Measurements from ENCODE around the gene RLN1.
"Not testable (repeated sequence)": the region's sequence is repeated elsewhere in the genome, so short reads cannot be mapped to it uniquely, and the experiment has no call there.

DNA sequence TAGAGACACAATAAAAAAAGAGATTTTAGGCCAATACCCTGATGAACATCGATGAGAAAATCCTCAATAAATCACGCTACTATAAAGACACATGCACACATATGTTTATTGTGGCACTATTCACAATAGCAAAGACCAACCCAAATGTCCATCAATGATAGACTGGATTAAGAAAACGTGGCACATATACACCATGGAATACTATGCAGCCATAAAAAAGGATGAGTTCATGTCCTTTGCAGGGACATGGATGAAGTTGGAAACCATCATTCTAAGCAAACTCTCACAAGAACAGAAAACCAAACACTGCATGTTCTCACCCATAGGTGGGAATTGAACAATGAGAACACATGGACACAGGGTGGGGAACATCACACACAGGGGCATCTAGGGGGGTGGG is 8.4 kb downstream of the RLN1 start:
- not testable (repeated sequence) for TF ChIP-seq CTCF (conservative IDR thresholded peaks at IDR 0.05; ENCODE audit: low read depth in 2 of 2); POLR2AphosphoS5 (IDR thresholded peaks at IDR 0.05; ENCODE audit: low read depth); EZH2 (IDR thresholded peaks at IDR 0.05; ENCODE audit: low read depth, unreplicated experiment); STAT1 (IDR thresholded peaks at IDR 0.05; ENCODE audit: unreplicated experiment); EZH2phosphoT487 (IDR thresholded peaks at IDR 0.05; ENCODE audit: unreplicated experiment); ZNF331 (CRISPR knock-in tag; IDR thresholded peaks at IDR 0.05; ENCODE audit: low read depth); CREB1 (CRISPR knock-in tag; IDR thresholded peaks at IDR 0.05; ENCODE audit: low read depth); JUNB (IDR thresholded peaks at IDR 0.05; ENCODE audit: unreplicated experiment); ZNF114 (CRISPR knock-in tag; IDR thresholded peaks at IDR 0.05); NANOG (IDR thresholded peaks at IDR 0.05; ENCODE audit: borderline replicate concordance); ZNF462 (CRISPR knock-in tag; IDR thresholded peaks at IDR 0.05)
- TF ChIP-seq, protein P1, sequence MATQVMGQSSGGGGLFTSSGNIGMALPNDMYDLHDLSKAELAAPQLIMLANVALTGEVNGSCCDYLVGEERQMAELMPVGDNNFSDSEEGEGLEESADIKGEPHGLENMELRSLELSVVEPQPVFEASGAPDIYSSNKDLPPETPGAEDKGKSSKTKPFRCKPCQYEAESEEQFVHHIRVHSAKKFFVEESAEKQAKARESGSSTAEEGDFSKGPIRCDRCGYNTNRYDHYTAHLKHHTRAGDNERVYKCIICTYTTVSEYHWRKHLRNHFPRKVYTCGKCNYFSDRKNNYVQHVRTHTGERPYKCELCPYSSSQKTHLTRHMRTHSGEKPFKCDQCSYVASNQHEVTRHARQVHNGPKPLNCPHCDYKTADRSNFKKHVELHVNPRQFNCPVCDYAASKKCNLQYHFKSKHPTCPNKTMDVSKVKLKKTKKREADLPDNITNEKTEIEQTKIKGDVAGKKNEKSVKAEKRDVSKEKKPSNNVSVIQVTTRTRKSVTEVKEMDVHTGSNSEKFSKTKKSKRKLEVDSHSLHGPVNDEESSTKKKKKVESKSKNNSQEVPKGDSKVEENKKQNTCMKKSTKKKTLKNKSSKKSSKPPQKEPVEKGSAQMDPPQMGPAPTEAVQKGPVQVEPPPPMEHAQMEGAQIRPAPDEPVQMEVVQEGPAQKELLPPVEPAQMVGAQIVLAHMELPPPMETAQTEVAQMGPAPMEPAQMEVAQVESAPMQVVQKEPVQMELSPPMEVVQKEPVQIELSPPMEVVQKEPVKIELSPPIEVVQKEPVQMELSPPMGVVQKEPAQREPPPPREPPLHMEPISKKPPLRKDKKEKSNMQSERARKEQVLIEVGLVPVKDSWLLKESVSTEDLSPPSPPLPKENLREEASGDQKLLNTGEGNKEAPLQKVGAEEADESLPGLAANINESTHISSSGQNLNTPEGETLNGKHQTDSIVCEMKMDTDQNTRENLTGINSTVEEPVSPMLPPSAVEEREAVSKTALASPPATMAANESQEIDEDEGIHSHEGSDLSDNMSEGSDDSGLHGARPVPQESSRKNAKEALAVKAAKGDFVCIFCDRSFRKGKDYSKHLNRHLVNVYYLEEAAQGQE (IDR thresholded peaks at IDR 0.05; ENCODE audit: unreplicated experiment), result not testable (repeated sequence)
- TF ChIP-seq, protein P2, sequence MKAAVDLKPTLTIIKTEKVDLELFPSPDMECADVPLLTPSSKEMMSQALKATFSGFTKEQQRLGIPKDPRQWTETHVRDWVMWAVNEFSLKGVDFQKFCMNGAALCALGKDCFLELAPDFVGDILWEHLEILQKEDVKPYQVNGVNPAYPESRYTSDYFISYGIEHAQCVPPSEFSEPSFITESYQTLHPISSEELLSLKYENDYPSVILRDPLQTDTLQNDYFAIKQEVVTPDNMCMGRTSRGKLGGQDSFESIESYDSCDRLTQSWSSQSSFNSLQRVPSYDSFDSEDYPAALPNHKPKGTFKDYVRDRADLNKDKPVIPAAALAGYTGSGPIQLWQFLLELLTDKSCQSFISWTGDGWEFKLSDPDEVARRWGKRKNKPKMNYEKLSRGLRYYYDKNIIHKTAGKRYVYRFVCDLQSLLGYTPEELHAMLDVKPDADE (IDR thresholded peaks at IDR 0.05), result not testable (repeated sequence)
